Aorta (tissue), 5 donors: ENCODE results near the gene C16orf54. TPM values are rescaled to one million over a fixed set of nuclear protein-coding genes. Genes with fewer than 3 reads are reported as not detected.
"Not testable (repeated sequence)": the region's sequence is repeated elsewhere in the genome, so short reads cannot be mapped to it uniquely, and the experiment has no call there.

Experiments used
- ATAC-seq: fragments of 200-7000 bp; cut with Tn5 transposase; one replicate; pipeline ENCODE4 v1.9.1; 2022; ENCODE audit warnings: moderate library complexity; ENCODE audit not compliant: low FRiP score
- DNase-seq, 2 donors: peaks; one replicate each; pipeline ENCODE4 v3.0.0-alpha.2; 2020
- H3K27ac ChIP-seq, 2 donors: one replicate each; pipeline ENCODE4 v1.5.1; 2013; ENCODE audit warnings: low read length in 2 of 2, mild to moderate bottlenecking in 2 of 2, moderate library complexity in 2 of 2, control low read depth in 1 of 2, inconsistent platforms in 1 of 2, low read depth in 1 of 2
- H3K27me3 ChIP-seq, 2 donors: one replicate each; pipeline ENCODE4 v1.6.1; 2013; ENCODE audit warnings: control low read depth in 1 of 2, low read length in 1 of 2, mild to moderate bottlenecking in 1 of 2, moderate library complexity in 1 of 2; ENCODE audit not compliant: insufficient read depth in 2 of 2, control insufficient read depth in 1 of 2
- H3K36me3 ChIP-seq, 2 donors: one replicate each; pipeline ENCODE4 v1.6.1; 2013; ENCODE audit warnings: control low read depth in 1 of 2, low read length in 1 of 2, mild to moderate bottlenecking in 1 of 2; ENCODE audit not compliant: insufficient read depth in 2 of 2, control insufficient read depth in 1 of 2
- H3K4me1 ChIP-seq, 2 donors: one replicate each; pipeline ENCODE4 v1.6.1; 2013; ENCODE audit warnings: low read length in 2 of 2, control low read depth in 1 of 2, mild to moderate bottlenecking in 1 of 2, moderate library complexity in 1 of 2; ENCODE audit not compliant: insufficient read depth in 2 of 2, control insufficient read depth in 1 of 2
- H3K4me3 ChIP-seq, 2 donors: one replicate each; pipeline ENCODE4 v1.5.1; 2013; ENCODE audit warnings: low read length in 2 of 2, control low read depth in 1 of 2, mild to moderate bottlenecking in 1 of 2
- H3K9me3 ChIP-seq: one replicate; pipeline ENCODE4 v1.6.1; 2013; ENCODE audit warnings: mild to moderate bottlenecking, low read length; ENCODE audit not compliant: control insufficient read depth
- WGBS, 2 donors: extraction: QIAGEN DNeasy Blood & Tissue Kit; methylation state at CpG; one replicate each; pipeline ENCODE4 v1.1.7; 2013; 5-methylcytosine and 5-hydroxymethylcytosine counted together
- intact Hi-C, 2 donors: fragments of 100-400 bp; cut with DNase I; formaldehyde crosslinking; loops; one replicate each; pipeline versions ENCODE4 v1.14.2 to v1.15.0; 2022
- polyA plus RNA-seq, 2 donors: library from polyadenylated mRNA; stranded (reverse); fragments of 200-250 nt; gene quantifications; one replicate each; pipeline ENCODE4 v1.2.3, GENCODE V29; 2013
- total RNA-seq, 2 donors: library from RNA; stranded (reverse); fragmentation: NEBNext Ultra II Directional; extraction: Animal tissue kit (Norgen Biotek cat#: 25700); gene quantifications; one replicate each; pipeline ENCODE4 v1.2.1, GENCODE V29; 2021
- donor health status: healthy with polysubstance abuse.
- donor health status: Bipolar disorder and iron deficiency.
- donor health status: DM: no; HTN: no; CAD: no.
- donor health status: DM: no; HTN: no; CAD: no.
- donor health status: DM: yes; HTN: yes; CAD: no.

The C16orf54 gene
- total and polyA plus RNA-seq, 4 donors: 0.28 to 3.1 (median 1.9) TPM

DNA sequence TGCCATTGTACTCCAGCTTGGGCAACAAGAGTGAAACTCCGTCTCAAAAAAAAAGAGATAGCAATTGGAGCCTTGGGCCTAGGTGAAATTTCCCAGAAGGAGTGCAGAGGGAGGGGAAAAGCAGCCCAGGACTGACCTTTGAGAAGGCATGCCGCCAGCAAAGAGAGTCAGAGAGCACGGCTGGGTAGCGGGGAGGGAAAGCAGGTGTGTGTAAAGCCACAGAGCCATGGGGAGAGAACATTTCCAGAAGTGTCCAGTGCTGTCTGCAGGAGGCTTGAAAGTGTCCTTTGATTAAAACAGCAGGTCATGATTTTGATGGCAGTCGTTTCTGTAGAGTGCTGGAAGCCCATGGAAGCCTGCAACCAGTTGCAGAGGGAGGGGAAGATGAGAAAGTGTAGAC is 8.1 kb downstream of the C16orf54 start:
- H3K4me1 ChIP-seq: no peaks in the 10 kb centered on the region
- 66 to 69% methylated on average over 5 of the region's 5 CpGs for WGBS, 2 donors
- DNase-seq (peak; percentile 10 to 19), ATAC-seq (no peak)
- H3K4me3 ChIP-seq: no peak overlapping the region
- H3K27me3 ChIP-seq: peaks cover 0 to 1% of the 10 kb centered on the region in 2 donors
- no peak overlapping the region for H3K27ac ChIP-seq
- H3K36me3 ChIP-seq: no peaks in the 10 kb centered on the region
- H3K9me3 ChIP-seq: peaks cover 3% of the 10 kb centered on the region
- intact Hi-C loops: no loop called here

- WGBS, 2 donors: 66 to 70% methylated on average over 6 of the region's 6 CpGs
- Histone ChIP-seq H3K9me3 (peaks cover 3% of the 10 kb centered on the region), H3K27me3 (peaks cover 0 to 1% of the 10 kb centered on the region in 2 donors), H3K4me3 (no peak overlapping the region), H3K4me1 (no peaks in the 10 kb centered on the region), H3K36me3 (no peaks in the 10 kb centered on the region), H3K27ac (no peak overlapping the region)
- ATAC-seq (no peak), DNase-seq (peak in 1 of 2 donors; percentile 7)
- intact Hi-C loops: no loop called here
Measured at GRCh38 chr16:29736764-29737163, 9.0 kb downstream of the C16orf54 start.

DNA sequence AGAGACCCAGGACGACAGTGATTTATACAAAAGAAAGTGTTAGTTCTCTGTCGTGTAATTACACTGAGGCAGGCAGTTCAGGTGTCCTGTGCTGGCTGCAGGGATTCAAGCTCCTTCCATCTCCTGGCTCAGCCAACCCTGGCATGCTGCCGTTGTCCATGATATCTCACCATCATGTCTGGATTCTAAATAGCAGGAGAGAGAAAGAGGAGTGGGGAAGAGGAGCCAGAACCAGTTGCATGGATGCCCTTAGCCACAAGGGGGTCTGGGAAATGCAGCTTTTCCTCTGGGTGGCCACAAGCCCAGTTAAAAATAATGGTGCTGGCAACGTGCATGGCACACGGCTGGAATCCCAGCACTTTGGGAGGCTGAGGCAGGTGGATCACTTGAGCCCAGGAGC is 9.7 kb downstream of the C16orf54 start:
- intact Hi-C loops: no loop called here
- 28 to 30% methylated on average over 5 of the region's 5 CpGs for WGBS, 2 donors
- DNase-seq (peak; percentile 13 to 23), ATAC-seq (no peak)
- peaks cover 0 to 1% of the 10 kb centered on the region in 2 donors for H3K27me3 ChIP-seq
- peaks cover 2% of the 10 kb centered on the region for H3K9me3 ChIP-seq
- no peaks in the 10 kb centered on the region for H3K4me1 ChIP-seq
- no peaks in the 10 kb centered on the region for H3K36me3 ChIP-seq
- no peak overlapping the region for H3K4me3 ChIP-seq
- no peak overlapping the region for H3K27ac ChIP-seq

- 67% methylated on average over 1 of the region's 1 CpG for WGBS, 2 donors
- no peak overlapping the region for H3K27ac ChIP-seq
- H3K9me3 ChIP-seq: peaks cover 2% of the 10 kb centered on the region
- ATAC-seq (no peak), DNase-seq (no peak)
- no peak overlapping the region for H3K4me3 ChIP-seq
- H3K4me1 ChIP-seq: no peaks in the 10 kb centered on the region
- H3K27me3 ChIP-seq: peaks cover 0 to 1% of the 10 kb centered on the region in 2 donors
- H3K36me3 ChIP-seq: no peaks in the 10 kb centered on the region
- intact Hi-C loops: no loop called here
Measured at GRCh38 chr16:29734786-29735185, 11.0 kb downstream of the C16orf54 start.

DNA sequence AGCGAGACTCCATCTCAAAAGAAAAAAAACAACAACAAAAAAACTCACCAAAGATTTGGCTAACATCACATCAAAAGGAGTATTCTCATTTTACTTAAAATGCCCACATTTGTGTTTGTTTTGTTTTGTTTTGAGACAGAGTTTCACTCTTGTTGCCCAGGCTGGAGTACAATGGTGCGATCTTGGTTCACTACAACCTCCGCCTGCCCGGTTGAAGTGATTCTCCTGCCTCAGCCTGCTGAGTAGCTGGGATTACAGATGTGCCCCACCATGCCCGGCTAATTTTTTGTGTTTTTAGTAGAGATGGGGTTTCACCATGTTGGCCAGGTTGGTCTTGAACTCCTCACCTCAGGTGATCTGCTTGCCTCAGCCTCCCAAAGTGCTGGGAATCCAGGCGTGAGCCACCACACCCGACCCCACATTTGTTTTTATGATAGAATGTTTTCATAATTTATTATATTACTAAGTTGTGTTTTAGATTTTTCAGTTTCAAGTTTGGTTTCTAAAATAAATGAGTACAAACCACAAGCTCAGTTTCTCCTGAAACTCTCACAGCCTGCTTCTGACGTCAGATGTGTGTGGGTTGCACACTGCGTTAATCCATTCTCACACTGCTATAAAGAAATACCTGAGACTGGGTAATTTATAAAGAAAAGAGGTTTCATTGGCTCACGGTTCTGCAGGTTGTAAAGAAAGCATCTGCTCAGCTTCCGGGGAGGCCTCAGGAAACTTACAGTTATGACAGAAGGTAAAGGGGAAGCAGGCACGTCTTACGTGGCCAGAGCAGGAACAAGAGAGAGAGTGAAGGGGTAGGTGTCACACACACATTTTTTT is 13.8 kb downstream of the C16orf54 start:
- ATAC-seq, intact Hi-C loops, H3K27me3 ChIP-seq, H3K4me1 ChIP-seq, H3K4me3 ChIP-seq, H3K36me3 ChIP-seq, H3K27ac ChIP-seq, H3K9me3 ChIP-seq: not testable (repeated sequence)
- peak; percentile 8 to 40 for DNase-seq
- 83 to 84% methylated on average over 13 of the region's 13 CpGs for WGBS, 2 donors

DNA sequence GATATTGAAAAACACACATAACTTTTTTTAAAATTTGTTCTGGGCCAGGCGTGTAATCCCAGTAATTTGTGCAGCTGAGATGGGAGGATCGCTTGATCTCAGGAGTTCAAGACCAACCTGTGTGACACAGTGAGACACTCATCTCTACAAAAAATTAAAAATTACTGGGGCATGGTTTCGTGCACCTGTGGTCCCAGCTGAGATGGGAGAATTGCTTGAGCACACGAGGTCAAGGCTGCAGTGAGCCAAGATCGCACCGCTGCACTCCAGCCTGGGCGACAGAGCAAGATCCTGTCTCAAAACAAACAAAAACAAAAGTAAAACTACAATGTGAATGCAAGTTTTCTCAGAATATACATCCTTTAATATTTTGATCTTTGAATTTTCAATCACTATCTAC is 15.1 kb downstream of the C16orf54 start:
- ATAC-seq (no peak), DNase-seq (peak in 1 of 2 donors; percentile 39)
- no peaks in the 10 kb centered on the region for H3K9me3 ChIP-seq
- H3K4me1 ChIP-seq: no peaks in the 10 kb centered on the region
- no peak overlapping the region for H3K27ac ChIP-seq
- intact Hi-C loops: no loop called here
- H3K27me3 ChIP-seq: no peaks in the 10 kb centered on the region
- no peaks in the 10 kb centered on the region for H3K36me3 ChIP-seq
- no peak overlapping the region for H3K4me3 ChIP-seq
- WGBS, 2 donors: 67 to 70% methylated on average over 7 of the region's 7 CpGs

DNA sequence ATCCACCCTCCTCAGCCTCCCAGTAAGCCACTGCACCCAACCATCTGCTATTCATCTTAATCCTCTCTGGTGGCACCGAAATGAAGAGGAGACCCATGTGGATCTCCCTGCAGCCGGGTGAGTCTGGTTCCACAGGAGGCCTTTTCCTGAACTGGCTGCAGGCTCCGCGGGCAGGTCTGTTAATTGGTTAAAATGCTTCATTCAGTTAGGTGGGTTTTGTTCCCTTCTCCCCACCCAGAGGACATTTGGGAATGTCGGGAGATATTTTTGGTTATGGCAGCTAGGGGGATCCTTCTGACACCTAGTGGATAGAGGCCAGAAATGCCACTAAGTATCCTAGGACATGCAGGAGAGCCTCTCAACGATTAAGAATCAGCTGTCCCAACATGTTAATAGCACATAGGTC is 16.7 kb downstream of the C16orf54 start:
- intact Hi-C loops: no loop called here
- H3K9me3 ChIP-seq: no peaks in the 10 kb centered on the region
- H3K4me3 ChIP-seq: no peak overlapping the region
- H3K4me1 ChIP-seq: no peaks in the 10 kb centered on the region
- H3K27me3 ChIP-seq: no peaks in the 10 kb centered on the region
- ATAC-seq (no peak), DNase-seq (peak; percentile 3 to 11)
- H3K36me3 ChIP-seq: no peaks in the 10 kb centered on the region
- 28 to 29% methylated on average over 6 of the region's 6 CpGs for WGBS, 2 donors
- H3K27ac ChIP-seq: no peak overlapping the region

- intact Hi-C loops: no loop called here
- no peaks in the 10 kb centered on the region for H3K9me3 ChIP-seq
- no peak for ATAC-seq
- 77 to 78% methylated on average over 7 of the region's 7 CpGs for WGBS, 2 donors
- no peaks in the 10 kb centered on the region for H3K4me1 ChIP-seq
- no peak for DNase-seq
- H3K27me3 ChIP-seq: no peaks in the 10 kb centered on the region
- H3K27ac ChIP-seq: no peak overlapping the region
- H3K4me3 ChIP-seq: no peak overlapping the region
- no peaks in the 10 kb centered on the region for H3K36me3 ChIP-seq
Measured at GRCh38 chr16:29727452-29727851, 18.3 kb downstream of the C16orf54 start.

- DNase-seq (peak; percentile 14 to 20), ATAC-seq (no peak)
- Histone ChIP-seq H3K4me3 (no peak overlapping the region), H3K9me3 (no peaks in the 10 kb centered on the region), H3K36me3 (no peaks in the 10 kb centered on the region), H3K4me1 (no peaks in the 10 kb centered on the region), H3K27me3 (no peaks in the 10 kb centered on the region), H3K27ac (no peak overlapping the region)
- intact Hi-C loops: no loop called here
- 83 to 84% methylated on average over 9 of the region's 9 CpGs for WGBS, 2 donors
Measured at GRCh38 chr16:29726845-29727377, 18.9 kb downstream of the C16orf54 start.
